GM21786 (cell line): ENCODE results near the gene SNRPF.

ENCODE experiments used
- ATAC-seq: cut with Tn5 transposase; IDR thresholded peaks from one replicate; pipeline ENCODE4 v1.9.1; 2021; ENCODE audit not compliant: unreplicated experiment

Gene SNRPF

DNA sequence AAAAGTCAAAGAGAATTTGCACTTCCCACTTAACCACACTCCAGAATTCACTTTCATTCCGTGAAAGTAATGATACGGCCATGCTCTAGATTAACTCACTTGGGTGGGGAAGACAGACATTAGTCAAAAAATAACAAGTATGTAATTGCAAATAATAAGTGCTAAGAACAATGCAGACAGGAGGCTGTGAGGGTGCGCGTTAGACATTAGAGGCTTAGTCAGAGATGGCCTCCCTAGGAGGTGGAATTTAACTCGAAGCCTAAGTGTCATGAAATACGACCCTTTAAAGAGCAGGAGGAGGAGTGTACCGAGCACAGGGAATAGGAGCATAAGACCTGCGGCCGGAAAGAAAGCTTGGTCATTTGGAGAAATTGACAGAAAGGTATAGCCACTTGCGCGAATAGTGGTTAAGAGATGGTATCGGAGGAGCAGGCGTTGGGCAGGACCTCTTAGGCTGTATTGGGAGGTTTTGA lies 628 bp downstream of the SNRPF start:
- no peak for ATAC-seq

DNA sequence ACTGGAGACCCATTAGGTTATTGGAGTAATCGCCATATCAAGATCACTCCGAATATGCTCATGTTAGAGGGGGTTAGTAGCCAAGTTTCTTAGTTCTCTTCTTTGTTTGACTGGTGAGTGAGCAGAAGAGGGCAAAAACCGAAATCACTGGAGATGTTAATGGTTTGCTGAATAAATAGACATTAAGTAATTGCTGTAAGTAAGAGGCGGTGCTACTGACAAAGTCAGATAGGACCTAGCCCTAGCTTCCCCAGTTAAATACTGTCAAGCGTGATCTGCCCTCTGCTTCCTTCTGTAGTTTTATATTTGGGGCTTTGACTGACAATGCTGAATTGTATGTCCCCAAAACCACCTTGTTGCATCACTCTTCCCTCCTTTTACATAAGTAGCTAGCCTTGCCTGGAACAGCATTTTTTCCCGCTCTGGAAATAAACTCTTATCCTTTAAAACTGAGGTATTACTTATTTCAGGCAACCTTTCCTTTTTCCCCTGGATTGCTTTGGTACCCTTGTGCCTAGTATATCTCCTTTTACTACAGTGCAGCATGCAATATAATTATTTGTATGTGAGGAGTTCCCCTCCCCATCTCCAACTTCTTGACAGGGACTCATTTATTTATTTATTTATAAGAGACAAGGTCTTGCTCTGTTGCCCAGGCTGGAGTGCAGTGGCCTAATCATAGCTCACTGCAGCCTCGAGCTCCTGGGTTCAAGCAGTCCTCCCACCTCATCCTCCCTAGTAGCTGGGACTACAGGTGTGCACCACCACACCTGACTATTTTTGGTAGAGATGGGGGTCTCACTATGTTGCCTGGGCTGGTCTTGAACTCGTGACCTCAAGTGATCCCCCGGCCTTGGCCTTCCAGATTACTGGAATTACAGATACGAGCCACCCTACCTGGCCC lies 1.4 kb downstream of the SNRPF start:
- no peak for ATAC-seq

- no peak for ATAC-seq
Observed at GRCh38 chr12:95862038-95862437, 3.3 kb downstream of the SNRPF start.

- no peak for ATAC-seq
Observed at GRCh38 chr12:95863337-95863736, 4.6 kb downstream of the SNRPF start.

DNA sequence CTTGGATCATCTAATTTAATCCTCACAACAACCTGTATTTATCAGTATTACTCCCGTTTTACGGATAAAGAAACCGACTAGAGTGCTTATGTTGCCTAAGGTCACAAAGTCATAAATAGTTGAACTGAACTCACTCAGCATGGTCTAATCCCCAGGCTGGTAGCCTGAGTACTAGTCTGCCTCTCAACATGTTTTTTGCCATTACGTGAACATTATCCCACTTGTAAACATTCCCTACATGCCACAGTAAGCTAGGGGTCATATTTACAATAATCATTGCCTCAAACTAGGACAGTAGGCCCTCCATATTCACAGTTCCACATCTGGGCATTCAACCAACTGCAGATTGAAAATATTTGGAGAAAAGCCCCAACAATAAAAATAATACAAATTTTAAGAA lies 12.1 kb downstream of the SNRPF start:
- no peak for ATAC-seq

GRCh38 chr12:95874452-95874851 lies 15.7 kb downstream of the SNRPF start:
- ATAC-seq, result no peak

GRCh38 chr12:95877622-95878021 lies 18.9 kb downstream of the SNRPF start:
- ATAC-seq, result no peak

- no peak for ATAC-seq
Observed at GRCh38 chr12:95880895-95881294, 22.1 kb downstream of the SNRPF start.

GRCh38 chr12:95881331-95881955 lies 22.7 kb downstream of the SNRPF start:
- no peak for ATAC-seq

DNA sequence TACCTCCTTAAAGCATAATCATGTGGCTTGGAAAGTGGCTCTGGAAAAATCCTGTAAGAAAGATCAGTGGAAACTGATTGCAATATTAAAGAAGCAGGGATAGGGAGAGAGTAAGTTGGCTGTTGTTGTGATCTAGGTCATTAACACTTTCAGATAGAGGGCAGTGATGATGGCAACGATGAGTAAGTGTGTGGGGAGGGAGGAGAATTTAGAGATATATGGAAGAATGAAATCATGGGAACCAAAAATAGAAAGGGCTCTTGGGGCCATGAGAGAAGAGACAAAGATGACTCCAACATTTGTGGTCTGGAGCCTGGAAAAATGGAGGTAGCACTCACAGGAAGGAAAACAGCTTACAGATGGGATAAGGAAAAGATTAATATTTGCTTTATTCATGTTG lies 23.3 kb downstream of the SNRPF start:
- ATAC-seq, result no peak

- ATAC-seq, result no peak
Observed at GRCh38 chr12:95882873-95883272, 24.1 kb downstream of the SNRPF start.

DNA sequence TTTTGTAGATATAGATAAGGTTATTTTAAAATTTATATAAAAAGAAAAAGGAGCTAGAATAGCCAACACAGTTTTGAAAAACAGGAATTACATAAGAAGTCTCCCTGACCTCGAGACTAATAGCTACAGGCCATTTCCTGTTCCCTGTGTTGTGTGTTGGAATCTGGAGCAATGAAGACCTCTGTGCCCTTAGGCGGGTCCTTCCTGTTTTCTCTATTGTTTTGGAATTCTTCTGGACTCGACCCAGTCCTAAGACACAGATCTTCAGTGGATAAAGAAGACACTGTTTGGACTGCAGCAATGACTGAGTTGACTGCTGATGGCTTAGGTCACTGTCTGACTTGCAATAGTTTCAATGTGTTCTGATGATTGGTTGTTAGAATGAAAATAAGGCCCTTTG lies 26.2 kb downstream of the SNRPF start:
- no peak for ATAC-seq

DNA sequence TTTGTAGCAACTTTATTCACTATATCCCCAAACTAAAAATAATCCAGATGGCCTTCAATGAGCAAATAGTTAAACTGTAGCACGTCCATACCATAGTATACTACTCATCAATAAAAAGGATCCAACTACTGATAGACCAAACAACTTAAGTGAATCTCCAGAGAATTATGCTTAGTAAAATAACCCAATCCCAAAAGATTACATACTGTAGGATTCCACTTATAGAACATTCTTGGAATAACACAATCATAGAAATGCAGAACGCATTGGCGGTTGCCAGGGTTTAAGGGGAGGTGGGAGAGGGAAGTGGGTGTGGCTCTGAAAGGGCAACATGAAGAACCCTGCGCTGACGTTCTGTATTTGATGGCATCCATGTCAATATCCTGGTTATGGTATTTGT lies 28.6 kb downstream of the SNRPF start:
- no peak for ATAC-seq

DNA sequence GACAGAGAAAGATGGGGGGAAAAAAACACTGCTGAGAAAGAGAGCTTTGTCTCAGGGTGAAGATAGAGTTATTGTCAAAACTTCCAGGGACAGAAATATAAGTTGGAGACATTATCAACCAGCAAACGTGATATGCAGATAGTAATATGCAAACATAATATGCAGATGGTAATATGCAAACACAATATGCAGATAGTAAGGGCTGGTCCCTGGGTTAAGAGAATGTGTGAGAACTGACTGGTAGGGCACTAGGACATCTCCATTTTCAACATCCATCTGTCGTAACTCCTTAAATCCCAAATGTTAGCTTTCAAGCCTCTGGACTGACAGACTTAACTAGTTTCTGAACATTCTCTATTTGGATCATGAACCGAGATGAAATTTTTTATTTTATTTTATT lies 32.2 kb downstream of the SNRPF start:
- ATAC-seq, result no peak

DNA sequence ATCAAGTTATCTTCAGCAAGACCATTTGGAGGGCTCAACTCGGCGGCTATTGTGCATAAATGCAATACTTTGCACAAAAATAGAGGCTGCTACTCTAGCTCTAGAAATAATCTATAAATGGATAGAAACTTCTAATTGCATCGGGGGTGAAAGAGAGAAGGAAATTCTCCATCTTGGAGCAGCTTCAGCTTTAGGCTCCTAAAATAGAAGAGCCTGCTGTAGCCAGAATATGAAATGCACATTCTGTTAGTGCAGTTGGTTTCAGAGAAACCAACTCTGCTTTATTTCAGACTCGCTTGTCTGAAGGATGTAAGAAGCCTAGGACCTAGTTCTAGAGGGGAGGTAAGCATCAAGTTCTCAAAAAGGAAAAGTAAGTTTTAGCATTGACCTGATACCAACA lies 38.1 kb downstream of the SNRPF start:
- ATAC-seq, result no peak

- ATAC-seq, result no peak
Observed at GRCh38 chr12:95898081-95898480, 39.3 kb downstream of the SNRPF start.

DNA sequence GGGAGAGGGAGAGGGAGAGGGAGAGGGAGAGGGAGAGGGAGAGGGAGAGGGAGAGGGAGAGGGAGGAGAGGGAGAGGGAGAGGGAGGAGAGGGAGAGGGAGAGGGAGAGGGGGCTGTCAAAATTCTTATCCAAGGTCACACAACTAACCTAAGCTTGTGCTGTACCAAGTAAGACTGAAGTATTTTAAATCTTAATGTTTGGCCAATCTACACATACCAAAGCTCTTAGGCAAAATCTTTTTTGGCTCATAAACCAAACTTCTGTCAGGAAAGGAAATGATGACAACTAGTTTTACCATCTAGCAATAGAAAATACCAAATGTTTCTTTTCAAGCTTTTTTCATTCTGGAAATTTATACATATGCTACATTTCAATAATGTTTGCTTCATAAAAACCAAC lies 49.8 kb downstream of the SNRPF start:
- ATAC-seq, result no peak

- no peak for ATAC-seq
Observed at GRCh38 chr12:95909871-95910270, 51.1 kb downstream of the SNRPF start.
